Measurements from ENCODE around the gene ATG4B. TPM values are rescaled to one million over a fixed set of nuclear protein-coding genes. Genes with fewer than 3 reads are reported as not detected.

The ATG4B gene
- total RNA-seq, 2 donors from 2014 or later: 126 to 166 TPM

GRCh38 chr2:241708879-241709278 lies 71.4 kb downstream of the ATG4B start:
- Histone ChIP-seq H3K27me3 (ENCODE audit: control insufficient read depth, insufficient read depth, low read length, poor library complexity, severe bottlenecking) (no peaks in the 10 kb centered on the region), H3K4me3 (ENCODE audit: low read length) (no peak overlapping the region), H3K36me3 (ENCODE audit: control insufficient read depth, insufficient read depth, low read length) (peaks cover 83% of the 10 kb centered on the region), H3K9ac (ENCODE audit: extremely low read depth, low read length, poor library complexity, severe bottlenecking) (no peak overlapping the region), H3K4me1 (ENCODE audit: control insufficient read depth, insufficient read depth, low read length) (no peaks in the 10 kb centered on the region), H3K9me3 (ENCODE audit: control insufficient read depth, low read length) (peaks cover 23% of the 10 kb centered on the region), H3K27ac (ENCODE audit: low read depth, low read length) (no peak overlapping the region)
- WGBS, 2 experiments (ENCODE audit: insufficient coverage in 1 of 2, insufficient read length in 1 of 2): 95 to 97% methylated on average over 10 of the region's 10 CpGs
- peaks cover 88% of the 10 kb centered on the region for H3K36me3 Mint-ChIP-seq (ENCODE audit: low read depth)
- H3K27me3 Mint-ChIP-seq (ENCODE audit: insufficient read depth): no peaks in the 10 kb centered on the region
- no peak for TF ChIP-seq CTCF (conservative IDR thresholded peaks at IDR 0.05)
- H3K27ac Mint-ChIP-seq: peak overlapping the region; percentile 11
- no peak for DNase-seq
- no peak overlapping the region for H3K4me3 Mint-ChIP-seq
- H3K4me1 Mint-ChIP-seq: no peaks in the 10 kb centered on the region
- H3K9me3 Mint-ChIP-seq: peaks cover 16% of the 10 kb centered on the region

- Mint-ChIP-seq H3K4me3 (no peak overlapping the region), H3K4me1 (no peaks in the 10 kb centered on the region), H3K36me3 (ENCODE audit: low read depth) (peaks cover 77% of the 10 kb centered on the region), H3K27ac (no peak overlapping the region), H3K27me3 (ENCODE audit: insufficient read depth) (no peaks in the 10 kb centered on the region), H3K9me3 (peaks cover 34% of the 10 kb centered on the region)
- Histone ChIP-seq H3K36me3 (ENCODE audit: control insufficient read depth, insufficient read depth, low read length) (peaks cover 79% of the 10 kb centered on the region), H3K4me1 (ENCODE audit: control insufficient read depth, insufficient read depth, low read length) (no peaks in the 10 kb centered on the region), H3K4me3 (ENCODE audit: low read length) (no peak overlapping the region), H3K9ac (ENCODE audit: extremely low read depth, low read length, poor library complexity, severe bottlenecking) (no peak overlapping the region), H3K27me3 (ENCODE audit: control insufficient read depth, insufficient read depth, low read length, poor library complexity, severe bottlenecking) (no peaks in the 10 kb centered on the region), H3K9me3 (ENCODE audit: control insufficient read depth, low read length) (peaks cover 27% of the 10 kb centered on the region), H3K27ac (ENCODE audit: low read depth, low read length) (no peak overlapping the region)
- WGBS, 2 experiments (ENCODE audit: insufficient coverage in 1 of 2, insufficient read length in 1 of 2): 95 to 99% methylated on average over 14 to 16 of the region's 16 CpGs
- DNase-seq: no peak
- TF ChIP-seq CTCF (conservative IDR thresholded peaks at IDR 0.05): no peak
Measured at GRCh38 chr2:241719093-241719492, 81.6 kb downstream of the ATG4B start.

- Mint-ChIP-seq H3K36me3 (ENCODE audit: low read depth) (peaks cover 77% of the 10 kb centered on the region), H3K27me3 (ENCODE audit: insufficient read depth) (no peaks in the 10 kb centered on the region), H3K4me1 (no peaks in the 10 kb centered on the region), H3K9me3 (peaks cover 35% of the 10 kb centered on the region), H3K27ac (no peak overlapping the region), H3K4me3 (no peak overlapping the region)
- H3K9me3 ChIP-seq (ENCODE audit: control insufficient read depth, low read length): peaks cover 27% of the 10 kb centered on the region
- H3K9ac ChIP-seq (ENCODE audit: extremely low read depth, low read length, poor library complexity, severe bottlenecking): no peak overlapping the region
- no peak for TF ChIP-seq CTCF (conservative IDR thresholded peaks at IDR 0.05)
- H3K36me3 ChIP-seq (ENCODE audit: control insufficient read depth, insufficient read depth, low read length): peaks cover 73% of the 10 kb centered on the region
- no peak overlapping the region for H3K4me3 ChIP-seq (ENCODE audit: low read length)
- 95% methylated on average over 10 to 19 of the region's 19 CpGs for WGBS, 2 experiments (ENCODE audit: insufficient coverage in 1 of 2, insufficient read length in 1 of 2)
- H3K27ac ChIP-seq (ENCODE audit: low read depth, low read length): no peak overlapping the region
- H3K4me1 ChIP-seq (ENCODE audit: control insufficient read depth, insufficient read depth, low read length): no peaks in the 10 kb centered on the region
- DNase-seq: no peak
- H3K27me3 ChIP-seq (ENCODE audit: control insufficient read depth, insufficient read depth, low read length, poor library complexity, severe bottlenecking): no peaks in the 10 kb centered on the region
Measured at GRCh38 chr2:241720099-241720498, 82.6 kb downstream of the ATG4B start.
